KOPT-K1 (cell line): ENCODE measurements around the gene IFIT1B.
"Not testable (repeated sequence)": the region's sequence is repeated elsewhere in the genome, so short reads cannot be mapped to it uniquely, and the experiment has no call there.

Source experiments
- H3K27ac ChIP-seq: fragments of 200-600 bp; sonication (generic); 2 replicates; pipeline ENCODE4 v1.5.1; 2016; ENCODE audit warnings: antibody characterized with exemption, mild to moderate bottlenecking, low read depth, low read length; ENCODE audit not compliant: poor library complexity, severe bottlenecking
- H3K36me3 ChIP-seq: fragments of 200-600 bp; sonication (generic); 2 replicates; pipeline ENCODE4 v1.5.1; 2017; ENCODE audit warnings: antibody characterized with exemption, mild to moderate bottlenecking, low read length, moderate library complexity; ENCODE audit not compliant: insufficient read depth
- H3K9me3 ChIP-seq: fragments of 200-600 bp; sonication (generic); 2 replicates; pipeline ENCODE4 v1.5.1; 2017; ENCODE audit warnings: antibody characterized with exemption, low read length, mild to moderate bottlenecking; ENCODE audit not compliant: insufficient read depth, poor library complexity, severe bottlenecking

IFIT1B gene

GRCh38 chr10:89389254-89389653 lies 11.4 kb downstream of the IFIT1B start:
- Histone ChIP-seq H3K36me3 (no peaks in the 10 kb centered on the region), H3K9me3 (no peaks in the 10 kb centered on the region), H3K27ac (no peak overlapping the region)

GRCh38 chr10:89390476-89391225 lies 12.8 kb downstream of the IFIT1B start:
- no peaks in the 10 kb centered on the region for H3K9me3 ChIP-seq
- H3K27ac ChIP-seq: no peak overlapping the region
- no peaks in the 10 kb centered on the region for H3K36me3 ChIP-seq

- H3K36me3 ChIP-seq, H3K27ac ChIP-seq, H3K9me3 ChIP-seq: not testable (repeated sequence)
Observed at GRCh38 chr10:89391226-89391576, 13.3 kb downstream of the IFIT1B start.

GRCh38 chr10:89391907-89392756 lies 14.3 kb downstream of the IFIT1B start, which contains the start of gene IFIT1:
Gene IFIT1 (plus strand): TSS chr10:89392623. CDS start chr10:89392713, 90 bp downstream.
- no peaks in the 10 kb centered on the region for H3K36me3 ChIP-seq
- H3K27ac ChIP-seq: peak within 1 kb of the TSS; percentile 78
- H3K9me3 ChIP-seq: no peaks in the 10 kb centered on the region

- Histone ChIP-seq H3K36me3 (no peaks in the 10 kb centered on the region), H3K27ac (peak overlapping the region; percentile 78)
Observed at GRCh38 chr10:89392974-89393373, 15.1 kb downstream of the IFIT1B start.

GRCh38 chr10:89393898-89394297 lies 16.0 kb downstream of the IFIT1B start:
- no peaks in the 10 kb centered on the region for H3K9me3 ChIP-seq
- no peaks in the 10 kb centered on the region for H3K36me3 ChIP-seq
- H3K27ac ChIP-seq: no peak overlapping the region

More at GRCh38 chr10:89392974-89393373, 15.1 kb downstream of the IFIT1B start:
- no peaks in the 10 kb centered on the region for H3K9me3 ChIP-seq

GRCh38 chr10:89395141-89395540 lies 17.3 kb downstream of the IFIT1B start:
- no peaks in the 10 kb centered on the region for H3K9me3 ChIP-seq
- H3K36me3 ChIP-seq: no peaks in the 10 kb centered on the region
- H3K27ac ChIP-seq: no peak overlapping the region

- no peaks in the 10 kb centered on the region for H3K9me3 ChIP-seq
- H3K27ac ChIP-seq: no peak overlapping the region
- no peaks in the 10 kb centered on the region for H3K36me3 ChIP-seq
Observed at GRCh38 chr10:89398003-89398749, 20.3 kb downstream of the IFIT1B start.

- Histone ChIP-seq H3K27ac (no peak overlapping the region), H3K36me3 (no peaks in the 10 kb centered on the region), H3K9me3 (no peaks in the 10 kb centered on the region)
Observed at GRCh38 chr10:89399956-89400355, 22.1 kb downstream of the IFIT1B start.

- Histone ChIP-seq H3K9me3 (no peaks in the 10 kb centered on the region), H3K27ac (no peak overlapping the region), H3K36me3 (no peaks in the 10 kb centered on the region)
Observed at GRCh38 chr10:89403043-89403442, 25.2 kb downstream of the IFIT1B start.

GRCh38 chr10:89404104-89405047 lies 26.5 kb downstream of the IFIT1B start:
- H3K9me3 ChIP-seq: no peaks in the 10 kb centered on the region
- no peaks in the 10 kb centered on the region for H3K36me3 ChIP-seq
- no peak overlapping the region for H3K27ac ChIP-seq

GRCh38 chr10:89406178-89406577 lies 28.3 kb downstream of the IFIT1B start:
- H3K9me3 ChIP-seq, H3K27ac ChIP-seq, H3K36me3 ChIP-seq: not testable (repeated sequence)

GRCh38 chr10:89407792-89408191 lies 29.9 kb downstream of the IFIT1B start:
- not testable (repeated sequence) for H3K9me3 ChIP-seq, H3K27ac ChIP-seq, H3K36me3 ChIP-seq

GRCh38 chr10:89409282-89409681 lies 31.4 kb downstream of the IFIT1B start:
- H3K36me3 ChIP-seq, H3K9me3 ChIP-seq, H3K27ac ChIP-seq: not testable (repeated sequence)
